ENCODE measurements around the gene UPK3A.

Gene UPK3A

DNA sequence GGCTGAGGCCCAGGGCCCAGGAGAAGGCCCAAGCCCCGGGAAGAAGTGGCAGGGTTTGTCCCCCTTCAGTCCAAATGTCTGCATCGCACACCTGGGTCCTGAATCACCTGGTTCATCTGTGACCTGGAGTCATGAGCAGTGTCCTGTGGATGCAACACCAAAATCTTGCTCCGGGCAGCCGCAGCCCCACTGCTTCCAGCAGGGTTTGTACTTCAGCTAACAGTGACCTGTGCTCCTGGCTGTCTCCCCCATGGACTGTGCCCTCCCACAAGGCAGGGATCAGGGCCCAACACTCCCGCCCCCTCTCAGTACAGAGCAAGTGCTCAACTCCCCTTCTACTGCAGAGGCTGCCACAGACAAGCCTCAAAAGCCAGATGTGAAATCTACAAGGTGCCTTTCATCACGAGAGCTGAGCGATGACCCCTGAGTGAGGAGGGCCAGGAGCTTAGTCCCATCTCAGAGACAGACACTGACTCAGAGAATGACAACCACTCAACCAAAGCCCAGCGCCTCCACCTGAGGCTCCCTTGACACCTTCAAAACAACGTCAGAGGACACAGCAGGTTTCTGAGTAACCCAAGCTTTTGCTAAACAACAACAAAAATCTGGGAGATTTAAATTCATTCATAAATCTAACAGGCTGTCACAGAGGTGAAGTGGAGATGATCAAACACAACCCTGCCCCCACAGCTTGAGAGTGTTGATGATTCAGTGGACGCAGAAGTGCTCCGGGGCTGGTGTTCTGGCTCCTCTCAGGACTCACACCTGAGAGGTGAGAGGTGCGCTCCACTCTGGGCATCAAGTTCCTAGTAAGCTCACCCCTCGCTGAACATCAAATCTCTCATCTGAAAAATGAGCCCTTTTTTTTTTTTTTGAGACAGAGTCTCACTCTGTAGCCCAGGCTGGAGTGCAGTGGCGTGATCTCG lies 47.4 kb upstream of the UPK3A start:
- no peak overlapping the region for H3K4me3 ChIP-seq (ENCODE audit: low read length in 2 of 2)
- H2BK15ac ChIP-seq (ENCODE audit: low read length) = no peak overlapping the region
- H3K18ac ChIP-seq (ENCODE audit: low read length) = no peak overlapping the region
- H3K27me3 ChIP-seq (ENCODE audit: control insufficient read depth in 3 of 3, insufficient read depth in 3 of 3, low read depth in 1 of 3, low read length in 3 of 3) = peaks cover 0 to 8% (median 6%) of the 10 kb centered on the region in 3 experiments
- H3K4ac ChIP-seq (ENCODE audit: low read length) = no peak overlapping the region
- no peak for DNase-seq (ENCODE audit: low spot score)
- no peak overlapping the region for H4K8ac ChIP-seq (ENCODE audit: low read depth, low read length)
- no peak overlapping the region for H3K4me2 ChIP-seq (ENCODE audit: insufficient read depth, low read length, poor library complexity, severe bottlenecking)
- no peak overlapping the region for H2BK120ac ChIP-seq (ENCODE audit: low read depth, low read length)
- no peak overlapping the region for H2AK5ac ChIP-seq (ENCODE audit: low read depth, low read length)
- no peak overlapping the region for H2BK5ac ChIP-seq (ENCODE audit: low read length)
- H3K4me1 ChIP-seq (ENCODE audit: control insufficient read depth in 2 of 2, insufficient read depth in 1 of 2, low read depth in 1 of 2, low read length in 2 of 2) = peaks cover 8 to 18% of the 10 kb centered on the region in 2 donors
- H3K9me3 ChIP-seq (replicated peaks in 1 of 2; ENCODE audit: control insufficient read depth in 2 of 2, insufficient read depth in 1 of 2, low read depth in 1 of 2, low read length in 2 of 2) = no peaks in the 10 kb centered on the region
- H3K27ac ChIP-seq (replicated peaks; ENCODE audit: low read length) = no peak overlapping the region
- H3K9ac ChIP-seq (ENCODE audit: low read depth, low read length, poor library complexity) = no peak overlapping the region
- H3K14ac ChIP-seq (ENCODE audit: low read length) = no peak overlapping the region
- H3K23ac ChIP-seq (ENCODE audit: low read depth, low read length, poor library complexity) = no peak overlapping the region
- no peak overlapping the region for H2AFZ ChIP-seq (ENCODE audit: low read length)
- H2BK12ac ChIP-seq (ENCODE audit: low read length) = no peak overlapping the region
- WGBS, 2 donors (ENCODE audit: extremely low coverage in 2 of 2, insufficient read length in 2 of 2, insufficient replicate concordance in 1 of 2) = no CpG with 5 or more reads among the region's 15 CpGs
- H3K36me3 ChIP-seq (replicated peaks in 1 of 2; ENCODE audit: control insufficient read depth in 2 of 2, insufficient read depth in 2 of 2, low read length in 2 of 2) = no peaks in the 10 kb centered on the region
- H4K91ac ChIP-seq (ENCODE audit: low read depth, low read length, poor library complexity) = no peak overlapping the region
- peaks cover 20% of the 10 kb centered on the region for H3K79me1 ChIP-seq (ENCODE audit: low read depth, low read length)

DNA sequence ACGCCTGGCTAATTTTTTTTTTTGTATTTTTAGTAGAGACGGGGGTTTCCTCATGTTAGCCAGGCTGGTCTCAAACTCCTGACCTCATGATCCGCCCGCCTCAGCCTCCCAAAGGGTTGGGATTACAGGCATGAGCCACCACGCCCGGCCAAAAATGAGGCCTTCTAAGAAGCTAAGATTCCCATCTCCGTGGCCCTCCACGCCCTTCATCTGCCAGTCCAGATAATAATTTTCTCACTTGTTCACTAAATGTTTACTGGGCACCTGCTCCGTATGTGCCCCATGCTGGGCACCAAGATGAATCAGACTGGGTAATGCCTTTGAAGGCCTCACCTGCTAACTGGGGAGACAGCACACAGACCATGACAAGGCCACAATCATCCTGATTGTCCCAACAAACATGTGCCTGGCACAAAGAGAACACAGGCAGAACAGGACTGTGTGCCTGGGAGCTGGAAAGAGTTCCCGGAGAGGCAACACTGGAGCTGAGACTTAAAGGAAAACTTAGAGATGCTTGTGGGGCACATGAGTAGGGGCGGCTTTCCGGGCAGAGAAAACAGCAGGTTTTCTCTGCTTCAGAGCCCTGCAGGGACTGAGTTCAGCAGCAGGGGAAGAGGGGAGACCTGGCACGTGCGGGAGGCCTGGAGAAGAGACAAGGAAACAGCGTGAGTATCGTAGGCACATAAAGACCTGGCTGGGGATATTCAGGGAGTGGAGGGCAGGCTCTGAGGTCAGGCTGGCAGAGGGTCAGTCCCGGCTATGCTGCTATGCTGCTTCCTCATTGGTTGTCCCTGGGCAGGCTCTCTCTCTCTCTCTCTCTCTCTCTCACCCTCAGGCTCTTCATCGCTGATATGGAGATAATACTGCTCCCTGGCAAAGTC lies 46.4 kb upstream of the UPK3A start:
- Histone ChIP-seq H4K8ac (ENCODE audit: low read depth, low read length) (no peak overlapping the region), H2BK15ac (ENCODE audit: low read length) (no peak overlapping the region), H3K23ac (ENCODE audit: low read depth, low read length, poor library complexity) (no peak overlapping the region), H4K91ac (ENCODE audit: low read depth, low read length, poor library complexity) (no peak overlapping the region), H3K9me3 (replicated peaks in 1 of 2; ENCODE audit: control insufficient read depth in 2 of 2, insufficient read depth in 1 of 2, low read depth in 1 of 2, low read length in 2 of 2) (no peaks in the 10 kb centered on the region), H2AFZ (ENCODE audit: low read length) (no peak overlapping the region), H3K4me1 (ENCODE audit: control insufficient read depth in 2 of 2, insufficient read depth in 1 of 2, low read depth in 1 of 2, low read length in 2 of 2) (peaks cover 8 to 18% of the 10 kb centered on the region in 2 donors), H3K4me2 (ENCODE audit: insufficient read depth, low read length, poor library complexity, severe bottlenecking) (no peak overlapping the region), H2AK5ac (ENCODE audit: low read depth, low read length) (no peak overlapping the region), H2BK12ac (ENCODE audit: low read length) (no peak overlapping the region), H3K14ac (ENCODE audit: low read length) (no peak overlapping the region), H3K4ac (ENCODE audit: low read length) (no peak overlapping the region), H3K9ac (ENCODE audit: low read depth, low read length, poor library complexity) (no peak overlapping the region), H3K27ac (replicated peaks; ENCODE audit: low read length) (no peak overlapping the region), H2BK120ac (ENCODE audit: low read depth, low read length) (no peak overlapping the region), H3K36me3 (replicated peaks in 1 of 2; ENCODE audit: control insufficient read depth in 2 of 2, insufficient read depth in 2 of 2, low read length in 2 of 2) (no peaks in the 10 kb centered on the region), H3K27me3 (ENCODE audit: control insufficient read depth in 3 of 3, insufficient read depth in 3 of 3, low read depth in 1 of 3, low read length in 3 of 3) (peaks cover 0 to 8% (median 6%) of the 10 kb centered on the region in 3 experiments), H3K4me3 (ENCODE audit: low read length in 2 of 2) (no peak overlapping the region), H2BK5ac (ENCODE audit: low read length) (no peak overlapping the region), H3K79me1 (ENCODE audit: low read depth, low read length) (peaks cover 20% of the 10 kb centered on the region), H3K18ac (ENCODE audit: low read length) (no peak overlapping the region)
- no CpG with 5 or more reads among the region's 18 CpGs for WGBS, 2 donors (ENCODE audit: extremely low coverage in 2 of 2, insufficient read length in 2 of 2, insufficient replicate concordance in 1 of 2)
- DNase-seq (ENCODE audit: low spot score) = no peak

DNA sequence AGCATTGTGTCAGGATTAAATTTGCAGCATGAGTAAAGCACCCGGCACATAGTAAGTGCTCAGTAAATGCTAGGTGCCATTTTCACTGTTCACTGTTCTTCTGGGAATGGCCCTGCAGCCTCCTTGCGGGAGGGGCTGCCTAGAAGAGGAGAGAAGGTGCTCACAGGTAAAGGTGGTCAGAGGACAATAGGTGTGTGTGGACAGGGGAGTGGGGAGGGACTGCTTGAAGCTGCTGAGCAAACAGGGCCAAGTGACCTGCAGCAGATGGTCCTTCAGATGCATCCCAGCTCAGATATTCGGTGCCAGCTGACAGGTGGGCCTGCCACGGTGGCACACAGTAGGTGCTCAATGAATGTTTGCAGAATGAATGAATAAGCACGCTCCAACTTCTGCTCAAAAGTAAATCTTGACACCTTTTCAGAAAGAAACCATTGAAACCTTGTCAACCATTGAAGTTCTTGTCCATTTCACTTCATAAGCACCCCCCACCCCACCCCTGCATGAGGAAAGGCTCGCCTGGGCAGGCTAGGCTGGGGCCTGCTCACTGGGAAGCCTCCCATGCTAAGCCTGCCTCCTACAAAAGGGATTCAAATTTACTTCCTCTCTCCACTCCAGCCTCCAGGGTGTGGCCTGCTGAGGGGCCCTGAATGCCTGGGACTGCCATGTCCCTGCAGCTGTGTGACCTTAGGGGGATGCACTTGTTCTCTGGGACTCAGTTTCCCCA lies 45.6 kb upstream of the UPK3A start:
- Histone ChIP-seq H4K8ac (ENCODE audit: low read depth, low read length) (no peak overlapping the region), H2BK15ac (ENCODE audit: low read length) (no peak overlapping the region), H2BK12ac (ENCODE audit: low read length) (no peak overlapping the region), H3K79me1 (ENCODE audit: low read depth, low read length) (peaks cover 17% of the 10 kb centered on the region), H3K14ac (ENCODE audit: low read length) (no peak overlapping the region), H2BK5ac (ENCODE audit: low read length) (no peak overlapping the region), H3K27me3 (ENCODE audit: control insufficient read depth in 3 of 3, insufficient read depth in 3 of 3, low read depth in 1 of 3, low read length in 3 of 3) (peaks cover 0 to 8% (median 6%) of the 10 kb centered on the region in 3 experiments), H3K23ac (ENCODE audit: low read depth, low read length, poor library complexity) (no peak overlapping the region), H3K27ac (replicated peaks; ENCODE audit: low read length) (no peak overlapping the region), H2AK5ac (ENCODE audit: low read depth, low read length) (peak overlapping the region; percentile 56), H3K4me1 (ENCODE audit: control insufficient read depth in 2 of 2, insufficient read depth in 1 of 2, low read depth in 1 of 2, low read length in 2 of 2) (peaks cover 8 to 18% of the 10 kb centered on the region in 2 donors), H4K91ac (ENCODE audit: low read depth, low read length, poor library complexity) (no peak overlapping the region), H3K4me3 (ENCODE audit: low read length in 2 of 2) (peak overlapping the region in 1 of 2 donors; percentile 71), H2BK120ac (ENCODE audit: low read depth, low read length) (no peak overlapping the region), H2AFZ (ENCODE audit: low read length) (no peak overlapping the region), H3K4me2 (ENCODE audit: insufficient read depth, low read length, poor library complexity, severe bottlenecking) (peak overlapping the region; percentile 94), H3K36me3 (replicated peaks in 1 of 2; ENCODE audit: control insufficient read depth in 2 of 2, insufficient read depth in 2 of 2, low read length in 2 of 2) (no peaks in the 10 kb centered on the region), H3K18ac (ENCODE audit: low read length) (no peak overlapping the region), H3K9me3 (replicated peaks in 1 of 2; ENCODE audit: control insufficient read depth in 2 of 2, insufficient read depth in 1 of 2, low read depth in 1 of 2, low read length in 2 of 2) (no peaks in the 10 kb centered on the region), H3K4ac (ENCODE audit: low read length) (no peak overlapping the region), H3K9ac (ENCODE audit: low read depth, low read length, poor library complexity) (no peak overlapping the region)
- WGBS, 2 donors (ENCODE audit: extremely low coverage in 2 of 2, insufficient read length in 2 of 2, insufficient replicate concordance in 1 of 2) = no CpG with 5 or more reads among the region's 6 CpGs
- no peak for DNase-seq (ENCODE audit: low spot score)

All from neuronal stem cell (in vitro differentiated cells).